WTC11 (cell line): ENCODE results near the gene C4orf50. TPM values are rescaled to one million over a fixed set of nuclear protein-coding genes. Genes with fewer than 3 reads are reported as not detected.

Source experiments
- ATAC-seq: fragments of 200-7000 bp; cut with Tn5 transposase; 2 replicates; pipeline ENCODE4 v1.10.0; 2021; ENCODE audit warnings: mild to moderate bottlenecking, moderate library complexity
- CTCF ChIA-PET: fragments of 300-600 bp; sonication (Branson Sonifier 250); formaldehyde crosslinking; loops from one replicate; lab custom pipeline; 2021; ENCODE audit warnings: antibody characterized with exemption; lab: Charles Lee
- POLR2A ChIA-PET: fragments of 350-600 bp; sonication (Branson Sonifier 250); formaldehyde crosslinking; loops from one replicate; lab custom pipeline; 2021; ENCODE audit warnings: antibody characterized with exemption; lab: Charles Lee
- DNase-seq: peaks from one replicate; pipeline ENCODE4 v3.0.0; 2021; ENCODE audit warnings: low spot score
- H3K27ac Mint-ChIP-seq: 2 replicates; pipeline ENCODE4 v1.8.0; 2021; ENCODE audit warnings: mixed read lengths
- H3K27me3 Mint-ChIP-seq: 2 replicates; pipeline ENCODE4 v1.8.0; 2021; ENCODE audit warnings: low read depth, mild to moderate bottlenecking, moderate library complexity, mixed read lengths
- H3K36me3 Mint-ChIP-seq: 2 replicates; pipeline ENCODE4 v1.8.0; 2021; ENCODE audit warnings: mixed read lengths
- H3K4me1 Mint-ChIP-seq: 2 replicates; pipeline ENCODE4 v1.8.0; 2022; ENCODE audit warnings: mixed read lengths
- H3K4me3 Mint-ChIP-seq: 2 replicates; pipeline ENCODE4 v1.8.0; 2021; ENCODE audit warnings: mild to moderate bottlenecking, moderate library complexity, mixed read lengths
- H3K9me3 Mint-ChIP-seq: 2 replicates; pipeline ENCODE4 v1.8.0; 2021; ENCODE audit warnings: mixed read lengths
- CREB1 ChIP-seq: sonication (generic); formaldehyde crosslinking; IDR thresholded peaks from 2 replicates; pipeline ENCODE4 v1.8.0; 2023; ENCODE audit warnings: mild to moderate bottlenecking, missing genetic modification reagents
- EMX1 ChIP-seq: fragments of 250-450 bp; sonication (Bioruptor Pico); IDR thresholded peaks from 2 replicates; pipeline ENCODE4 v1.8.0; 2021; ENCODE audit warnings: mild to moderate bottlenecking
- ETV6 ChIP-seq: sonication (generic); formaldehyde crosslinking; IDR thresholded peaks from 2 replicates; pipeline ENCODE4 v1.8.1; 2022; ENCODE audit warnings: mild to moderate bottlenecking, missing genetic modification reagents
- HMGA2 ChIP-seq: fragments of 250-450 bp; sonication (Bioruptor Pico); IDR thresholded peaks from 2 replicates; pipeline ENCODE4 v1.4.0; 2021; ENCODE audit warnings: mild to moderate bottlenecking, moderate library complexity
- IRF2 ChIP-seq: sonication (generic); formaldehyde crosslinking; IDR thresholded peaks from 2 replicates; pipeline ENCODE4 v1.8.0; 2022; ENCODE audit warnings: low read depth, missing genetic modification reagents, borderline replicate concordance
- KAT7 ChIP-seq: sonication (generic); formaldehyde crosslinking; IDR thresholded peaks from 2 replicates; pipeline ENCODE4 v1.8.1; 2023; ENCODE audit warnings: missing genetic modification reagents, mild to moderate bottlenecking, borderline replicate concordance
- NFATC4 ChIP-seq: fragments of 250-450 bp; sonication (Bioruptor Pico); IDR thresholded peaks from 2 replicates; pipeline ENCODE4 v1.9.0; 2021; ENCODE audit warnings: mild to moderate bottlenecking
- NFYB ChIP-seq: sonication (generic); formaldehyde crosslinking; conservative IDR thresholded peaks from 2 replicates; pipeline ENCODE4 v1.8.0; 2022; ENCODE audit warnings: low read depth, missing genetic modification reagents
- PRRX2 ChIP-seq: fragments of 250-450 bp; sonication (Bioruptor Pico); IDR thresholded peaks from 2 replicates; pipeline ENCODE4 v1.8.0; 2021; ENCODE audit warnings: mild to moderate bottlenecking
- RORB ChIP-seq: fragments of 250-450 bp; sonication (Bioruptor Pico); IDR thresholded peaks from 2 replicates; pipeline ENCODE4 v1.9.0; 2021; ENCODE audit warnings: mild to moderate bottlenecking
- SOX15 ChIP-seq: fragments of 250-450 bp; sonication (Bioruptor Pico); IDR thresholded peaks from 2 replicates; pipeline ENCODE4 v1.9.0; 2021; ENCODE audit warnings: mild to moderate bottlenecking
- TEAD1 ChIP-seq: sonication (generic); formaldehyde crosslinking; IDR thresholded peaks from 2 replicates; pipeline ENCODE4 v1.8.0; 2022; ENCODE audit warnings: mild to moderate bottlenecking, missing genetic modification reagents
- TEAD4 ChIP-seq: sonication (generic); formaldehyde crosslinking; IDR thresholded peaks from 2 replicates; pipeline ENCODE4 v1.8.0; 2022; ENCODE audit warnings: mild to moderate bottlenecking, missing genetic modification reagents
- ZNF138 ChIP-seq: sonication (generic); formaldehyde crosslinking; conservative IDR thresholded peaks from 2 replicates; pipeline ENCODE4 v1.8.1; 2022; ENCODE audit warnings: mild to moderate bottlenecking, moderate library complexity, missing genetic modification reagents
- ZNF232 ChIP-seq: sonication (generic); formaldehyde crosslinking; IDR thresholded peaks from 2 replicates; pipeline ENCODE4 v1.8.0; 2022; ENCODE audit warnings: mild to moderate bottlenecking, missing genetic modification reagents
- ZNF263 ChIP-seq: sonication (generic); formaldehyde crosslinking; IDR thresholded peaks from 2 replicates; pipeline ENCODE4 v1.8.1; 2022; ENCODE audit warnings: low read depth, mild to moderate bottlenecking, moderate library complexity, missing genetic modification reagents
- ZNF317 ChIP-seq: sonication (generic); formaldehyde crosslinking; IDR thresholded peaks from 2 replicates; pipeline ENCODE4 v1.8.1; 2023; ENCODE audit warnings: low read depth, mild to moderate bottlenecking, moderate library complexity, missing genetic modification reagents, borderline replicate concordance
- ZNF396 ChIP-seq: fragments of 250-450 bp; sonication (Bioruptor Pico); IDR thresholded peaks from 2 replicates; pipeline ENCODE4 v1.8.0; 2021; ENCODE audit warnings: mild to moderate bottlenecking, moderate library complexity, borderline replicate concordance
- total RNA-seq: library from RNA; stranded (reverse); gene quantifications from 3 replicates; pipeline ENCODE4 v1.2.3, GENCODE V29; 2021
- TF ChIP-seq, protein P1 (sequence below): sonication (generic); formaldehyde crosslinking; IDR thresholded peaks from 2 replicates; pipeline ENCODE4 v1.8.0; 2022; ENCODE audit warnings: mild to moderate bottlenecking, missing genetic modification reagents
- TF ChIP-seq, protein P2 (sequence below): sonication (generic); formaldehyde crosslinking; IDR thresholded peaks from 2 replicates; pipeline ENCODE4 v1.8.1; 2022; ENCODE audit warnings: mild to moderate bottlenecking, missing genetic modification reagents, moderate library complexity, borderline replicate concordance
- TF ChIP-seq, protein P3 (sequence below): sonication (generic); formaldehyde crosslinking; IDR thresholded peaks from 2 replicates; pipeline ENCODE4 v1.8.1; 2022; ENCODE audit warnings: mild to moderate bottlenecking, moderate library complexity, missing genetic modification reagents
- TF ChIP-seq, protein P4 (sequence below): sonication (generic); formaldehyde crosslinking; IDR thresholded peaks from 2 replicates; pipeline ENCODE4 v1.8.1; 2023; ENCODE audit warnings: mild to moderate bottlenecking, missing genetic modification reagents, borderline replicate concordance
- TF ChIP-seq, protein P5 (sequence below): sonication (generic); formaldehyde crosslinking; IDR thresholded peaks from 2 replicates; pipeline ENCODE4 v1.8.0; 2023; ENCODE audit warnings: missing genetic modification reagents, mild to moderate bottlenecking, borderline replicate concordance
- TF ChIP-seq, protein P6 (sequence below): sonication (generic); formaldehyde crosslinking; IDR thresholded peaks from 2 replicates; pipeline ENCODE4 v1.8.0; 2022; ENCODE audit warnings: mild to moderate bottlenecking, missing genetic modification reagents

C4orf50 gene
- total RNA-seq, 1 experiment from 2014 or later, result 0.17 TPM

DNA sequence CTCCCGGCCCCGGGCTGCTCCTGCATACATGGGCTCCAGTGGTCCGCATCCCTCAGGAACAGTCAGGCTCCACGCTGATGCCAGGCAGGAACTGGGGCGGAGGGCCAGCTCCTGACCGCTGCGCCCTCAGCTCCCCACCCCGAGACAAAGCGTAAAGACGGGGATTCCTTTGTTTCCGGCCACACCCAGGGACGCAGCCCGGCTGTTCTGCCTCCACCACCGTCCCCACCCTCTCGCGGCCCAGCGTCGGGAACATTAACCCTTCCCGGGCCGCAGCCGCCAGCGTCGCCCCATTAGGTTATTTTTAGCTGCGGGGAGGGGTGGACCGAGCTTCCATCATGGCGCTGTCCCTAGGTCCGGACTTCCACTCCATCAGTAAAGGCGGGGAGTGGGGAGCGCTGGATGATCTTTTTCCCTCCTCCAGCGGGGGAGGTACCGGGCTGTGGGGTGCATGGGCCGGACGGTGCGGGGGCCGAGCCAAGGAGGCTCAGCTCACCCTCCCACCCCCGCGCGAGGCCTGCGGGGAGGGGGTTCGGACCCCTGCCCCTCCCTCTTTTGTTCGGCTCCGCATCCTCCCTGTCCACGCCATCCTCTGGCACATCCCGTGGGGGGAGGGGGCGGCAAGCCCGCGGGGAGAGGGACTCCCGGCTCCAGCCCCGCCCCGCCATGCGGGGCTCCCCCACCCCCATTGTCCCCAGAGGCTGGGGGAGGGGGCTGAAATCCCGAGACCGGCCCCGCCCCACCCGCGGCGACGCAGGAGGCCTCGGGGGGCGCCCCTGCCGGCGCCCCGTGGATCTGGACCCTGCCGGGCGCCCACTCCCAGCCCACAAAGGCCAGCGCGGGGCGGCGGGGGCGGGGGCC is 130.6 kb downstream of the C4orf50 start:
- peak overlapping the region; percentile 82 for H3K4me3 Mint-ChIP-seq
- DNase-seq (peak; percentile 56), ATAC-seq (peak; percentile 9)
- H3K36me3 Mint-ChIP-seq, result no peaks in the 10 kb centered on the region
- ChIA-PET POLR2A (interaction anchor here (1.0 kb wide), 1 partner anchor 45 kb away, joined by 3 read pairs; no protein-coding TSS in a partner anchor), CTCF (interaction anchor here (0.5 to 4.1 kb wide), 9 partner anchors 12 to 313 kb away, joined by 3 to 25 read pairs (median 4); partner anchors contain the start of gene JAKMIP1)
- no peak overlapping the region for H3K27ac Mint-ChIP-seq
- no peaks in the 10 kb centered on the region for H3K9me3 Mint-ChIP-seq
- H3K4me1 Mint-ChIP-seq, result peaks cover 66% of the 10 kb centered on the region
- peaks cover 35% of the 10 kb centered on the region for H3K27me3 Mint-ChIP-seq
- no peak for TF ChIP-seq NFYB
- TF ChIP-seq RORB (CRISPR knock-in tag), result no peak
- 0 out of 2 replicates have a peak, but pooled peaks have one; percentile 54 for TF ChIP-seq TEAD1
- TF ChIP-seq, protein P1, sequence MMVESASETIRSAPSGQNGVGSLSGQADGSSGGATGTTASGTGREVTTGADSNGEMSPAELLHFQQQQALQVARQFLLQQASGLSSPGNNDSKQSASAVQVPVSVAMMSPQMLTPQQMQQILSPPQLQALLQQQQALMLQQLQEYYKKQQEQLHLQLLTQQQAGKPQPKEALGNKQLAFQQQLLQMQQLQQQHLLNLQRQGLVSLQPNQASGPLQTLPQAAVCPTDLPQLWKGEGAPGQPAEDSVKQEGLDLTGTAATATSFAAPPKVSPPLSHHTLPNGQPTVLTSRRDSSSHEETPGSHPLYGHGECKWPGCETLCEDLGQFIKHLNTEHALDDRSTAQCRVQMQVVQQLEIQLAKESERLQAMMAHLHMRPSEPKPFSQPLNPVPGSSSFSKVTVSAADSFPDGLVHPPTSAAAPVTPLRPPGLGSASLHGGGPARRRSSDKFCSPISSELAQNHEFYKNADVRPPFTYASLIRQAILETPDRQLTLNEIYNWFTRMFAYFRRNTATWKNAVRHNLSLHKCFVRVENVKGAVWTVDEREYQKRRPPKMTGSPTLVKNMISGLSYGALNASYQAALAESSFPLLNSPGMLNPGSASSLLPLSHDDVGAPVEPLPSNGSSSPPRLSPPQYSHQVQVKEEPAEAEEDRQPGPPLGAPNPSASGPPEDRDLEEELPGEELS, result 0 out of 2 replicates have a peak, but pooled peaks have one; percentile 34
- no peak for TF ChIP-seq ZNF232 (CRISPR knock-in tag)
- TF ChIP-seq ZNF317 (CRISPR knock-in tag), result no peak
- TF ChIP-seq, protein P2, sequence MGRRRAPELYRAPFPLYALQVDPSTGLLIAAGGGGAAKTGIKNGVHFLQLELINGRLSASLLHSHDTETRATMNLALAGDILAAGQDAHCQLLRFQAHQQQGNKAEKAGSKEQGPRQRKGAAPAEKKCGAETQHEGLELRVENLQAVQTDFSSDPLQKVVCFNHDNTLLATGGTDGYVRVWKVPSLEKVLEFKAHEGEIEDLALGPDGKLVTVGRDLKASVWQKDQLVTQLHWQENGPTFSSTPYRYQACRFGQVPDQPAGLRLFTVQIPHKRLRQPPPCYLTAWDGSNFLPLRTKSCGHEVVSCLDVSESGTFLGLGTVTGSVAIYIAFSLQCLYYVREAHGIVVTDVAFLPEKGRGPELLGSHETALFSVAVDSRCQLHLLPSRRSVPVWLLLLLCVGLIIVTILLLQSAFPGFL (CRISPR knock-in tag), result no peak
- TF ChIP-seq, protein P3, sequence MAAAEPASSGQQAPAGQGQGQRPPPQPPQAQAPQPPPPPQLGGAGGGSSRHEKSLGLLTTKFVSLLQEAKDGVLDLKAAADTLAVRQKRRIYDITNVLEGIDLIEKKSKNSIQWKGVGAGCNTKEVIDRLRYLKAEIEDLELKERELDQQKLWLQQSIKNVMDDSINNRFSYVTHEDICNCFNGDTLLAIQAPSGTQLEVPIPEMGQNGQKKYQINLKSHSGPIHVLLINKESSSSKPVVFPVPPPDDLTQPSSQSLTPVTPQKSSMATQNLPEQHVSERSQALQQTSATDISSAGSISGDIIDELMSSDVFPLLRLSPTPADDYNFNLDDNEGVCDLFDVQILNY (CRISPR knock-in tag), result peak; percentile 46; the same call in 1 of the 2 replicates
- no peak for TF ChIP-seq NFATC4 (CRISPR knock-in tag)
- TF ChIP-seq SOX15 (CRISPR knock-in tag), result no peak
- no peak for TF ChIP-seq IRF2 (CRISPR knock-in tag)
- TF ChIP-seq EMX1 (CRISPR knock-in tag), result no peak
- TF ChIP-seq HMGA2 (CRISPR knock-in tag), result no peak
- no peak for TF ChIP-seq ETV6
- TF ChIP-seq, protein P4, sequence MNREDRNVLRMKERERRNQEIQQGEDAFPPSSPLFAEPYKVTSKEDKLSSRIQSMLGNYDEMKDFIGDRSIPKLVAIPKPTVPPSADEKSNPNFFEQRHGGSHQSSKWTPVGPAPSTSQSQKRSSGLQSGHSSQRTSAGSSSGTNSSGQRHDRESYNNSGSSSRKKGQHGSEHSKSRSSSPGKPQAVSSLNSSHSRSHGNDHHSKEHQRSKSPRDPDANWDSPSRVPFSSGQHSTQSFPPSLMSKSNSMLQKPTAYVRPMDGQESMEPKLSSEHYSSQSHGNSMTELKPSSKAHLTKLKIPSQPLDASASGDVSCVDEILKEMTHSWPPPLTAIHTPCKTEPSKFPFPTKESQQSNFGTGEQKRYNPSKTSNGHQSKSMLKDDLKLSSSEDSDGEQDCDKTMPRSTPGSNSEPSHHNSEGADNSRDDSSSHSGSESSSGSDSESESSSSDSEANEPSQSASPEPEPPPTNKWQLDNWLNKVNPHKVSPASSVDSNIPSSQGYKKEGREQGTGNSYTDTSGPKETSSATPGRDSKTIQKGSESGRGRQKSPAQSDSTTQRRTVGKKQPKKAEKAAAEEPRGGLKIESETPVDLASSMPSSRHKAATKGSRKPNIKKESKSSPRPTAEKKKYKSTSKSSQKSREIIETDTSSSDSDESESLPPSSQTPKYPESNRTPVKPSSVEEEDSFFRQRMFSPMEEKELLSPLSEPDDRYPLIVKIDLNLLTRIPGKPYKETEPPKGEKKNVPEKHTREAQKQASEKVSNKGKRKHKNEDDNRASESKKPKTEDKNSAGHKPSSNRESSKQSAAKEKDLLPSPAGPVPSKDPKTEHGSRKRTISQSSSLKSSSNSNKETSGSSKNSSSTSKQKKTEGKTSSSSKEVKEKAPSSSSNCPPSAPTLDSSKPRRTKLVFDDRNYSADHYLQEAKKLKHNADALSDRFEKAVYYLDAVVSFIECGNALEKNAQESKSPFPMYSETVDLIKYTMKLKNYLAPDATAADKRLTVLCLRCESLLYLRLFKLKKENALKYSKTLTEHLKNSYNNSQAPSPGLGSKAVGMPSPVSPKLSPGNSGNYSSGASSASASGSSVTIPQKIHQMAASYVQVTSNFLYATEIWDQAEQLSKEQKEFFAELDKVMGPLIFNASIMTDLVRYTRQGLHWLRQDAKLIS, result no peak
- TF ChIP-seq ZNF138 (CRISPR knock-in tag), result no peak
- TF ChIP-seq, protein P5, sequence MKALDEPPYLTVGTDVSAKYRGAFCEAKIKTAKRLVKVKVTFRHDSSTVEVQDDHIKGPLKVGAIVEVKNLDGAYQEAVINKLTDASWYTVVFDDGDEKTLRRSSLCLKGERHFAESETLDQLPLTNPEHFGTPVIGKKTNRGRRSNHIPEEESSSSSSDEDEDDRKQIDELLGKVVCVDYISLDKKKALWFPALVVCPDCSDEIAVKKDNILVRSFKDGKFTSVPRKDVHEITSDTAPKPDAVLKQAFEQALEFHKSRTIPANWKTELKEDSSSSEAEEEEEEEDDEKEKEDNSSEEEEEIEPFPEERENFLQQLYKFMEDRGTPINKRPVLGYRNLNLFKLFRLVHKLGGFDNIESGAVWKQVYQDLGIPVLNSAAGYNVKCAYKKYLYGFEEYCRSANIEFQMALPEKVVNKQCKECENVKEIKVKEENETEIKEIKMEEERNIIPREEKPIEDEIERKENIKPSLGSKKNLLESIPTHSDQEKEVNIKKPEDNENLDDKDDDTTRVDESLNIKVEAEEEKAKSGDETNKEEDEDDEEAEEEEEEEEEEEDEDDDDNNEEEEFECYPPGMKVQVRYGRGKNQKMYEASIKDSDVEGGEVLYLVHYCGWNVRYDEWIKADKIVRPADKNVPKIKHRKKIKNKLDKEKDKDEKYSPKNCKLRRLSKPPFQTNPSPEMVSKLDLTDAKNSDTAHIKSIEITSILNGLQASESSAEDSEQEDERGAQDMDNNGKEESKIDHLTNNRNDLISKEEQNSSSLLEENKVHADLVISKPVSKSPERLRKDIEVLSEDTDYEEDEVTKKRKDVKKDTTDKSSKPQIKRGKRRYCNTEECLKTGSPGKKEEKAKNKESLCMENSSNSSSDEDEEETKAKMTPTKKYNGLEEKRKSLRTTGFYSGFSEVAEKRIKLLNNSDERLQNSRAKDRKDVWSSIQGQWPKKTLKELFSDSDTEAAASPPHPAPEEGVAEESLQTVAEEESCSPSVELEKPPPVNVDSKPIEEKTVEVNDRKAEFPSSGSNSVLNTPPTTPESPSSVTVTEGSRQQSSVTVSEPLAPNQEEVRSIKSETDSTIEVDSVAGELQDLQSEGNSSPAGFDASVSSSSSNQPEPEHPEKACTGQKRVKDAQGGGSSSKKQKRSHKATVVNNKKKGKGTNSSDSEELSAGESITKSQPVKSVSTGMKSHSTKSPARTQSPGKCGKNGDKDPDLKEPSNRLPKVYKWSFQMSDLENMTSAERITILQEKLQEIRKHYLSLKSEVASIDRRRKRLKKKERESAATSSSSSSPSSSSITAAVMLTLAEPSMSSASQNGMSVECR, result no peak; the same call in 1 of the 2 replicates
- TF ChIP-seq PRRX2, result no peak
- TF ChIP-seq, protein P6, sequence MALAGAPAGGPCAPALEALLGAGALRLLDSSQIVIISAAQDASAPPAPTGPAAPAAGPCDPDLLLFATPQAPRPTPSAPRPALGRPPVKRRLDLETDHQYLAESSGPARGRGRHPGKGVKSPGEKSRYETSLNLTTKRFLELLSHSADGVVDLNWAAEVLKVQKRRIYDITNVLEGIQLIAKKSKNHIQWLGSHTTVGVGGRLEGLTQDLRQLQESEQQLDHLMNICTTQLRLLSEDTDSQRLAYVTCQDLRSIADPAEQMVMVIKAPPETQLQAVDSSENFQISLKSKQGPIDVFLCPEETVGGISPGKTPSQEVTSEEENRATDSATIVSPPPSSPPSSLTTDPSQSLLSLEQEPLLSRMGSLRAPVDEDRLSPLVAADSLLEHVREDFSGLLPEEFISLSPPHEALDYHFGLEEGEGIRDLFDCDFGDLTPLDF (CRISPR knock-in tag), result no peak
- TF ChIP-seq KAT7 (CRISPR knock-in tag), result no peak
- TF ChIP-seq TEAD4 (CRISPR knock-in tag), result no peak
- TF ChIP-seq ZNF396 (CRISPR knock-in tag), result no peak
- TF ChIP-seq ZNF263 (CRISPR knock-in tag), result no peak
- TF ChIP-seq CREB1 (CRISPR knock-in tag), result no peak
